GM18861 (cell line): ENCODE data around the gene ENTHD1.
"Not testable (repeated sequence)": the region's sequence is repeated elsewhere in the genome, so short reads cannot be mapped to it uniquely, and the experiment has no call there.

ENCODE experiments used
- ATAC-seq: cut with Tn5 transposase; IDR thresholded peaks from one replicate; pipeline ENCODE4 v1.9.1; 2021; ENCODE audit not compliant: unreplicated experiment

The ENTHD1 gene

DNA sequence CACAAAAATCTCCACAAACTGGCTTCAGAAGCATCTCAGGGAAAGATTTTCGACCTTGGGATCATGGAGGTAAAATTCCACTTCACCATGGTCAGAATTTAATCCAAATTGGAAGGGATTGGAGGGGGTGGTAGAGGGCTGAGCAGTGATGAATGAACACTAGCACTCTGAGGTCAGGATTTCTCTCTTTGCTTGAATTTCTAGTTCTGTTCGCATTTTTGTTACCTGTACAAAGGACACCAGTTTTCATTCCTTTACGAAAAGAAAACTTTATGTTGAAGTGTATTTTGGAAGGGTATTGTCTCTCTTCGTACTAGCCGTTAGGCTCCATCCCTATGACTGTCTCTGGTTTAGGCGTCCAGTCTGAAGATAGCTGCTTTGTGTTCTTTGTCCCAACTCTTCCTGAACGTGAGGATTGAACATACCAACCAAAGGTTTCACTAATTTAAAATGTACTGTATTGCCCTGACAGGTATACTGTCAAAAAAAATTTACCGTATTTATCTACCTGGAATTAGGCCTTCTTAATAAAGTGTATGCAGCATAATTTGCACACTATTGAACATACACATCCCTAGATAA is 8.1 kb upstream of the ENTHD1 start:
- no peak for ATAC-seq

- no peak for ATAC-seq
Measured at GRCh38 chr22:39900306-39901227, 7.0 kb upstream of the ENTHD1 start, which contains the start of gene GRAP2. TSS of gene GRAP2 (plus strand) at chr22:39901084. CDS start at chr22:39947107, 46,023 bp downstream.

DNA sequence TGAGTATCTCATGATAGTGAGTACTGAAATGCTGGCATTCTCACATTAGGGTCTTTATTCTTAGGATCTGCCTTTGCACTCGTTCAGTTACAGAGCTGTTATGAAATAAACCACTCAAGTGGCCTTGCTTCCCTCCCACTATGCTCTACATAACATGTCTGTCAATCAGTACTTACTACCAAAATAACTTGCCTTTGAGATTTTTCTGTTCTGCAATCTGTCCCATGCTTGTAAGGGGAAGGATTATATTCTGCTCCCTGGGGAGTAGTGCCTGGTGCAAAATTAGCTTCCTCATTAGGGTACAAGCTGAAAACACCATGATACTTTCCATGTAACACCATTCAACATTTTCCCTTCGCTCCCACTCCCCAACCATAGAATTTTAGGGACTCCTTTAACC is 5.4 kb upstream of the ENTHD1 start:
- peak; percentile 89 for ATAC-seq

DNA sequence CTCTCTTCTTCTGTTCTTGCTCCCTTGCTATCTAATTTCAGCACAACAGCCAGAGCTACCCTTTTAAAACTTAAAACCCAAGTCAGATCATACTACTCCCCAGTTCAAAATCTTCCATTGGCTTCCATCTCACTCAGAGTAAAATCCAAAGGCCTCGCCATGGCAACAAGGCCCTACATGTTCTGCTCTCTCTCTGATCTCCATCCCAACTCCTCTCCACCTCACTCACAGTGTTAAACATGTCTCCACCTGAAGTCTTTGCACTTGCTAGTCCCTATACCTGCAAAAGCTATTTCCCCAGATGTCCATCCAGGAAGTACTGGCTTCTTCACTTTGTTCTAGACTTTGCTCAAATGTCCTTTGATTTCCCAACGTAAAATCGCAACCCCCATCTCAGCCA is 4.3 kb upstream of the ENTHD1 start:
- no peak for ATAC-seq

- ATAC-seq, result no peak
Measured at GRCh38 chr22:39896313-39896996, 2.9 kb upstream of the ENTHD1 start.

DNA sequence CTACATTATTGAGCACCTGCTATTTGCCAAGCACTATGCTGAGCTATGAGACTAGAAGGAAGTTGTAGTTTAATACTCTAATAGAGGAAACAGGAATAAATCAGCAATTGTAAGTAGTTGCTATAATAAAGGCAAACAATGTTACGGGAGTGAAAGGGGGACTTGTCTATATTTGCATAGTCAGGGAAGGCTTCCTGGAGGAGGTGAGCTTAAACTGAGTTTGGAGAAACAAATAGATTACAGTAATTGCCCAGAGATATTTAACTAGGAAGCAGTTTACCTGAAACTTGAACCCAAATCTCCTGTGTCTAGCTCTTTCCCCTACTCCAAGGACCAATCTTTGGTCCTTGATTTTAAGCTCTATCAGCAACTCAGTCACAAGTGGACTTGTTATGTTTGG is 2.1 kb upstream of the ENTHD1 start:
- ATAC-seq, result no peak

GRCh38 chr22:39894554-39895092 is 1.1 kb upstream of the ENTHD1 start:
- no peak for ATAC-seq

- not testable (repeated sequence) for ATAC-seq
Measured at GRCh38 chr22:39889924-39890323, 3.6 kb downstream of the ENTHD1 start.

GRCh38 chr22:39883057-39883456 is 10.5 kb downstream of the ENTHD1 start:
- ATAC-seq, result no peak

DNA sequence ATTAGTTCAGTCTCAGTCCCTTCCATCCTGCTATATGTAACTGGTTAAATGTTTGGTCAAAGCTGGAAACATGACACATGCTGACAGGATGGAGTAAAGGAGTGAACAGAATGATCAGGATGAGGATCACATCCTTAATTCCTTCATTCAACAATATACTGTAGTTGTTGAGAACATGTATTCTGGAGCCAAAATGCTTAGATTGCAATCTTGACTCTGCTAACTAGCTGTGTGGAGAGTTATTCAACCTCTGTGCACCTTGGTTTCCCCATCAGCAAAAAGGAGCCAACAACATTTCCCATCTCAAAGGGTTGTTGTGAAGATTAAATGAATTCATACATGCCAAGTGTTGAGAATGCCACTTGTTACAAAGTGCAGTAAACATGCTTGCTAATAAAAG is 12.8 kb downstream of the ENTHD1 start:
- ATAC-seq, result no peak

- no peak for ATAC-seq
Measured at GRCh38 chr22:39877079-39877845, 16.3 kb downstream of the ENTHD1 start.

DNA sequence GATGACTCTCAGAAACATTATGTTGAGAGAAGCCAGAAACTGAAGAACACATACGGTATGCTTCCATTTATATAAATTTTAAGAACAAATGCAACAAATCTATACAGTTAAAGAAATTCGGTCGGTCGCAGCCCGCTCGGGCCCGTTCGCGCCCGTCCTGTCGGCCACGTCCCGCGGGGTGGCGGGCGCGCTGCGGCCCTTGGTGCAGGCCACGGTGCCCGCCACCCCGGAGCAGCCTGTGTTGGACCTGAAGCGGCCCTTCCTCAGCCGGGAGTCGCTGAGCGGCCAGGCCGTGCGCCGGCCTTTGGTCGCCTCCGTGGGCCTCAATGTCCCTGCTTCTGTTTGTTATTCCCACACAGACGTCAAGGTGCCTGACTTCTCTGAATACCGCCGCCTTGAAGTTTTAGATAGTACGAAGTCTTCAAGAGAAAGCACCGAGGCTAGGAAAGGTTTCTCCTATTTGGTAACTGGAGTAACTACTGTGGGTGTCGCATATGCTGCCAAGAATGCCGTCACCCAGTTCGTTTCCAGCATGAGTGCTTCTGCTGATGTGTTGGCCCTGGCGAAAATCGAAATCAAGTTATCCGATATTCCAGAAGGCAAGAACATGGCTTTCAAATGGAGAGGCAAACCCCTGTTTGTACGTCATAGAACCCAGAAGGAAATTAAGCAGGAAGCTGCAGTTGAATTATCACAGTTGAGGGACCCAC is 18.2 kb downstream of the ENTHD1 start:
- not testable (repeated sequence) for ATAC-seq

DNA sequence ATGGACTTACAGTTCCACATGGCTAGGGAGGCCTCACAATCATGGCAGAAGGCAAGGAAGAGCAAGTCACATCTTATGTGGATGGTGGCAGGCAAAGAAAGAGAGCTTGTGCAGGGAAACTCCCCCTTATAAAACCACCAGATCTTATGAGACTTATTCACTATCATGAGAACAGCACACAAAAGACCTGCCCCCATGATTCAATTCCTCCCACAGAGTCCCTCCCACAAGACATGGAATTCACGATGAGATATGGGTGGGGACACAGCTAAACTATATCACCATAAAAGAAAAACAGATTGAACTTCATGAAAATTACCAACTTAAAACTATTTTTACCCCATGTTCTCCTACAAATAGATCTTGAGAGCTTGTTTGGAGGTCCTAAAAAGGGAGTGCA is 19.6 kb downstream of the ENTHD1 start:
- no peak for ATAC-seq

GRCh38 chr22:39872548-39872947 is 21.0 kb downstream of the ENTHD1 start:
- no peak for ATAC-seq

DNA sequence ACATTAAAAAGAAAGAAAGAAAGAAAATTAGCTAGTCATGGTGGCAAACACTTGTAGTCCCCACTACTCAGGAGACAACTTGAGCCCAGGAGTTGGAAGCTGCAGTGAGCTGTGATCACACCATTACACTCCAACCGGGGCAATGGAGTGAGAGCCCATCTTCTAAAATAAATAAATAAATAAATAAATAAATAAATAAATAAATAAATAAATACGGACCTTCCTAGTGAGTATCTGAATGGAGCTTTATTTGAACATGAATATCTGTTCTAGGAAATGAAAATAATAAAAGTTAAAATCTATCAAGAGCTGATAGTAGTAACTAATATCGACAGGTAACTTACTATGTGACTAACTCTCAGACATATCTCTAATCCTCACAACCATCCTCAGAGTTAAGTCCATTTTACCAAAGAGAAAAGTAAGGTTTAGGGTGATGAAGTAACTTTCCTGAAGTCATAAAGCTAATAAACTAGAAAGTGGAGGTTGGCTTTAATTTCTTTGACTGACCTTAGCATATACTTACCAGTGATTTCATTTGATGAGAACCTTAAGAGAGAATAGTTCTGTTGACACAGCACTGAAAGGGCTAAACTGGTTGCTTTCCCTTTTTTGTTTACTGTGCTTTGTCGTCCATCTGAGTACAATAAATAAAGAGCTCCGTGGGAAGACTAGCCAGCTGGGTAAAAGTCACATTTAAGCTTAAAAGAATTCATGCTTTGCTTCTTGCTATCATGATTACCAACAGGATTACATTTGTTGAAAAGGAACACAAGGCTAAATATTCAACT is 22.4 kb downstream of the ENTHD1 start:
- no peak for ATAC-seq

DNA sequence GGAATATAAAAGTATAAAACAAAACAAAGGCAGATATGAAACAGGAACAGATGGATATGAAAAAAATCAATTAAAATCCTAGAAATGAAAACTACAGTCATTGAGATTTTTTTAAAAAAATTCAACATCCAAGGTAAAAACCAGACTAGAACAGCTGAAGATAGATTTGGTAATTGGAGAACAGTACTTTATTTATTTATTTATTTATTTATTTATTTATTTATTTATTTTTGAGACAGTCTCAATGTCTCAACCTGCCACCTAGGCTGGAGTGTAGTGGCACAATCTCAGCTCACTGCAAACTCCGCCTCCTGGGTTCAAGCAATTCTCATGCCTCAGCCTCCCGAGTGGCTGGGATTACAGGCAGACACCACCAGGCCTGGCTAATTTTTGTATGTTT is 23.8 kb downstream of the ENTHD1 start:
- not testable (repeated sequence) for ATAC-seq

- ATAC-seq, result no peak
Measured at GRCh38 chr22:39868741-39869140, 24.8 kb downstream of the ENTHD1 start.

DNA sequence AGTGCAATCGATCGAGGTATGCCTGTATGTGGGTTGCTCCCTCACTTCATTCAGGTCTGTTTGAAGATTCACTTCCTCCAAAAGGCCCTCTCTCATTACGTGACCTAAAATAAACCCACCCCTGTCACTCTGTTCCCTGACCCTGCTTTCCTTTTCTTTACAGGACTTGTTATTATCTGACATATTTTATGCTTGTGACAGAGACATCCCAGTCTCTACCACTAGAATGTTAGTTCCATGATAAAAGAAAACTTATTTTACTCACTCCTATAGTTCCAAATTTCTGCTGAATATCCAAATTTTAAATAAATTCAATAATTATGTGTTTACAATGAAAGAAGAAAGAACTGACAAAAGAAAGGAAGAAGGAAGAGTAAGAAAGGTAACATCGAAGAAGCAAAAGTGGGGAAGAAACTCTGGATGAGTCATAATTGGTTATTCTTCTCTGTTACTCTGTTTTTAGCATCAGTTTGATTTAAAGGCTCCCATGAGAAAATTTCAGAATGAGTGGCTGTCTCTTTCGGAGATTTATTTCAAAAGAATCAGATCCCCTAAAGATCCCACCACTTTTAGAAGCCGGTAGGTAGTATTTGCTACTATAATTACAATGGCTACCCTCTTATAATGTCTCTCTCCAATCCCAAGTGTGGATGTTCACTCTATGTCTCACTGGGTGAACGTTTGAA is 33.5 kb downstream of the ENTHD1 start:
- ATAC-seq, result no peak

GRCh38 chr22:39856588-39856987 is 37.0 kb downstream of the ENTHD1 start:
- no peak for ATAC-seq
